GM21576 (cell line): ENCODE measurements around the gene RAB3IL1.

Experiments used
- ATAC-seq: cut with Tn5 transposase; IDR thresholded peaks from one replicate; pipeline ENCODE4 v1.9.1; 2021; ENCODE audit warnings: mild to moderate bottlenecking, moderate library complexity; ENCODE audit not compliant: unreplicated experiment

RAB3IL1 gene

DNA sequence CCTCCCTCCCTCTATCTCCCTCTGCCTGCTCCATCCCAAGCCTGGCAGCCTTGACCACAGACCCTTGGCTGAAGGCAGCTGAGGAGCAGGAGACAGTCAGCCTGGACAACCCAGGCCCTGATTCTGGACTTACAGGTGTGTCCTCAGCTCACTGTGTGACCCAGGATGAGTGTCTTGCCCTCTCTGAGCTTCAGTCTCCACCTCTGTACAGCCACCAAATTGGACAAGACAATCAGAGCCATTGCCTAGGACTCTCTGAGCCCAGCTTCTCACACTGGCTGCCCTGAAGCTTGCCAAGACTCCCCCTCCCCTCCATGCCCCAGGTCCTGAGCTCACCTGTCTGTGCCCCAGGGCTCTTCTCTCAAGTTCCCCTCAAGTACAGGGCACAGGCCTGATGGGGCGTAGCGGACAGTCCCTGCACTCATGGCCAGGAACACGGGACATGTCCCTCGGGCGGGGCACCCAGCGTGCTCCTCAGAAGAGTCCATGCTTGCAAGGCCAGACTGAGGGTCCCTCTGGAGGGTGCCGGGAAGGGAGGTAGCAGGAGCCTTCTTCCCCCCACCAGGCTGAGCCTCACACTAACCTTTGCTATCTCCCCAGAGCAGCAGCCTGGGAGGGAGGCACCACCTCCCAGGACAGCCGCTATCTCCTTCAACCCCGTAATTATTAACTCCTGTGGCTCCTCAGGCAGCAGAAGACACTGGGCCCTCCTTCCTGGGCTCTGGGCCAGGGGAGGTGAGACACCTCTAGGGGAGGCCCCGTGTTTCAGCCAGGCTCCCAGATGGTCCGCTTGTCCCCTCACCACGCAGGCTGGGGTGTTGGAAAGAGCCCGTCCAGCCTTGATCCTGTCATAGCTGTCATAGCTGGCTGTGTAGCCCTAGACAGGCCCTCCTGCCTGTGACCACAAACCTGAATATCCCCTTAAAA is 2.6 kb upstream of the RAB3IL1 start:
- no peak for ATAC-seq

DNA sequence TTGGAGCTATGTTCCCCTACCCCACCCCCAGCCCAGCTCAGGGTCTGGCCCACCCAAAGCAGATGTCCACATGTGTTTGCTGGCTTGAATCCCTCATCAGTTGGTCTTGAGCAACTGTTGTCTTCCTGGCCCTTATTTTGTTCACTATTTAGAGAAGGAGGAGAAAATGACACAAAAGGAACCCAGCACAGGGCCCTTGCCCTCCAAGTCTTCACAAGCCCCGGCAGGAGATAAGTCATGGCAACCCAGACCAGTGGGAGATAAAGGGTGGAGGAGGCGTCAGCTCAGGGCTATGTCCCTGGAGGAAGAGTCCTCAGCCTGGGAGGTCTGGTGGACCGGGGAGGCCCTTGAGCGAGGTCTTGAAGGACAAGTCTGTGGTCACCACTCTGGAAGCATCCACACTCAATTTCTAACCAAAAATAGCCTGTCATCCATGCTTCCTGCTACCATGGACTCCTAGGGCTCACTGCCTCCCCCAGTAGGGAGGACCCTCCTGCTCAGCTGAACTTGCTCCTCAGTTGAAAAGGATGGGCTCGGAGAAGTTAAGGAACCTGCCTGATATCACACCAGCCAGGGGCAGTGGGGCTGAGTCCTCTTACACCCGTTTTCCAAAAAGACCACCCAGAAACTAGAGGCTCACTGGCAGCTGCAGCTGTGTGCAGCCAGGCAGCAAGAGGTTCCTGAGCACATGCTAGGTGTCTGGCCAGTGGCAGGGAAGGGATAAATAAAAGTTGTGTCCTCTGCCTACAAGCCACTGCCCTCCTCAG is 1.8 kb upstream of the RAB3IL1 start:
- no peak for ATAC-seq

DNA sequence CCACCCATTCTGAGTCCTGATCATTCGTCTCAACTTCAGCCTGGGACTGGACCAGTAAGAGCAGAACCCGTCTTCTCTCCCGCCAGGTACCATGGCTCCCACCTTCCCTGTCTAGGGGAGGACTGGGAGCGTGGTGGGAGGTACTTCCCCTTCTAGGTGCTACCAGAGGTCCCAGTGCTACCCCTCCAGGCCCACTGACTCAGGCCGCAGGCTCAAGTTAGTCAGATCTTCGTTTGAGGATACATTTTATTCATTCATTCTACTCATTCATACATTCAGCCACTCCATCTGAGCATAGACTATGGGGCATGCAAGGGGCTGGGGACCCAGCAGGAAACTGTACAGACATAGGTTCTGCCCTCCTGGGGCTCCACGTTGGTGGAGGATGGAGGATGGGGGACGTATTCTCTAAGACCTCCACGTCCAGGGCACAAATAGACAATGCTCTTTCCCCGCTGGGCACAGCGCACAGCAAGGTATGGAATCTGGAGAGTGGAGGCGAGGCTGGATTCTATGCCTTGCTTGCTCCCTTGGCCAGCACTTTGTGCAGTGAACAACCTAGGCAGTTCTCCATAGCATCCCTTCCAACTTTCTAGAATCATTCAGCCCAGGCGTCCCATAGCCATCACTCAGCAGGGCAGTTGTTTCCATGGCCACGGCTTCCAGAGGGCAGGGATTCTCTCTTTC is 1.0 kb upstream of the RAB3IL1 start:
- no peak for ATAC-seq

DNA sequence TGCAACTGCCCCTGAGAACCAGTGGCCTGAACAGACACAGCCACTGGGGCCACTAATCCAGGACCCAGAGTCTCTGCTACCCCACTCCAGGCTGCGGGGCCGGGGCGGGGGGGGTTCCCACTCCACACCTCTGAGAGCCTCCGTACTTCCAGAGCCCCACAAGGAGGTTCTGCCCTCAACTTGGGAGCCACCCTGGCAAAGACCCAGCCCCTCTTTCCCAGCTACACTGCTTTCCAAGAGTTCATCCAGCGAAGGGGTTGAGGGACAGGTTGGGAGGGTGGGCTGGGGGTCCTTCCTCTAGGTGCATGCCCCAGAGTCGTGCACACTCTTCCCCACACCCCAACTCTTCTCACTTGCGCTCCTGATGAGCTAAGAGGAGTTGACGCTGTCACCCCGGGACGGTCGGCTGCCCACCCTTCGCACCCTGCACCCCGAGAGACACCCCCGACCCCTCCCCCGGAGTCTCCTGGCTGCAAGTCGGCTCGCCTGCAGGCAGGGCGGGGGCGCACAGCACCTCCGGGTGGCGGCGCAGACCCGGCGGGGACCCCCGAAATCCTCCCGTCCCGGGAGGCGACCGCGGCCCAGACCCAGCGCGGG is 531 bp downstream of the RAB3IL1 start:
- ATAC-seq: no peak

DNA sequence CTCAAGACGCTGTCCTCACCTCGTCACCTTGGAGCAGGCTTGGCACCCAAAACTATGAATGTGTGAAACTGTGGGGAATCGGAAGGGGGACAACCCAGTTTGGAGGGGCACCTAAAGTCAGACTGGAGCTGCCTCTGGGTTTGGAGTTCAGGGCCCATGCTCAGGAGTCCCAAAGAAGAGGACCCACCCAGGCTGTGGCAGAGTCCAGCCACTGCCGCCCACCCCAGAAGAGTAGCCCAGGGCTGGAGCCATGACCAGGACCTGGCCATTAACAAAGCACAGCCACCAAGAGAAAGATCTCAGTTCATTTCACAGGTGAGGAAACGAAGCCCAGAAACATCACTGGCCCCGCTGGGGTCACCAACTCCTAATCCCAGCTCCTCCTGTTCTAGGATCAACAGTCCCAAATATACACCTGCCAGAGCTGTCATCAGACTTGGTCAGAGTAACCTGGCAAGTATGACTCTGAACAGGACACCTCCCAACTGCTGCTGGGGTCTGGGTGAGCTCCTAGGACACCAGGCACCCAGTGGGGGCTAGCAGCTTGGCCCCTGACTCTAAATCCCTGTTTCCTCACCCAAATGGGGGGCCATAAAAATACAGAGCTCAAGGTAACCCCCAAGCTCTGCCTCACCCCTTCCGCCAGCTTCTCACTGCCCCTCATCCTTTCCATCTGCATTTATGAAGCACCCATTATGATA is 2.7 kb downstream of the RAB3IL1 start:
- ATAC-seq: no peak

DNA sequence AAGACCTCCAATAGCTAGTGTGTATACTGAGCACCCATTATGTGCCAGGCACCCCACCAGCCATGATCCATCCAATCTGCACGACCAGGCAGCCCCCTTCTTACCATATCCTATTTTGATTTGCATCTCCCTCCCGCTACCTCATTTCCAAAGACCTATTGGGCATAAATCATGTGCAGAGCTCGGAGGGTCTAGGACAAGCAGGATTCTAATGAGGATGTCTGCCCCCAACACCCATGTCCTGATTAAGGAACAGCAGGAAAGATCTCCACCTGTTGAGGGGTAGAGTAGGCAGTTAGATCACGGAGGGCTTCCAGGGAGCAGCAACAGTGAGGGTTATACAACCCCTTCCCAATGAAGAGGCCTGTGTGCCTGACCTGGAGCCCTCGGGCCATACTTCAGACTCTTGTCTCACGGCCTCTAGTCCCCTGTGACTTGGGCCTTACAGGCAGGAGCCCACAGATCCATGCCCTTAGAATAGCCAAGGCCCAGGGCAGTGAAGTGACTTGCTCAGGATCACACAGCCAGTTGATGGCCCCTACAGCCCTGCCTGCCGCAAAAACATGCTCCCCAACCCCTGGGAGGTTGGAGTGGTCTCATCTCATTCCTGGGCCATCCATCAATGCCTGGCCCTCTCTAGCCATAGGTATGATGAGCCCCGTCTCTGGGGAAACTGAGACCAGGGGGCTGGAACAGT is 3.5 kb downstream of the RAB3IL1 start:
- ATAC-seq: no peak

DNA sequence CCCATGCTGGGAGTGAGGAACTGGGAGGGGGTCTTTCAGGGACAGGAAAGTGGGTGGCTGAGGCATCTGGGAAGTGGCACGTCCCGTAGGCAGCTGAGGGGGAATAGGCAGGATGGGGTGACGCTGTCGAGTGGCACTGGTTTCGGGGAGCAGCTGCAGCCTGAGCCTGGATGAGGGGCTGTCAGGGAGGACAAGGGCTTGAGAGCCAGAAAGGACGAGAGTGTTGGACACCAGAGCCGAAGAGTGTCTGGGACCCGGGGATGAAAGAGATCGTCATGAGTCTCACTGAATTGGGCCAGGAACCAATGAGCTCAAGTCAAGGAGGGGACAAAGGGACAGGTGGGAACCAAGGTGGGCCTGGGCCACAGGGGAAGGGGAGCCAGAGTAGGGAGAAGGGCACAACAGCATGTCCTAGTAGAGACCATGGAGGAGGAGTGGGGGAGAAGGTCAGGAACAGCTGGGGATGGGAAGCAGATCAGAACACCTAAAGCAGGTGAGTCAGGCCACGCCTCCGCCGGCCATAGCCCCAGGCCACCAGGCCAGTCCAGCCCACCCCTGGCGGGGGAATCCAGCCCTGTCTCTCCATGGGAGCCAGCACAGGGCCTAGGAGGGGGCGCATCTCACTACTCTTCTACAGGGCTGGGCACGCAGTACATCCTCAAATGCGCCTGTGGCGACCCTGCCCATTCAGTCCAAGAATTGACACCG is 4.2 kb downstream of the RAB3IL1 start:
- no peak for ATAC-seq

DNA sequence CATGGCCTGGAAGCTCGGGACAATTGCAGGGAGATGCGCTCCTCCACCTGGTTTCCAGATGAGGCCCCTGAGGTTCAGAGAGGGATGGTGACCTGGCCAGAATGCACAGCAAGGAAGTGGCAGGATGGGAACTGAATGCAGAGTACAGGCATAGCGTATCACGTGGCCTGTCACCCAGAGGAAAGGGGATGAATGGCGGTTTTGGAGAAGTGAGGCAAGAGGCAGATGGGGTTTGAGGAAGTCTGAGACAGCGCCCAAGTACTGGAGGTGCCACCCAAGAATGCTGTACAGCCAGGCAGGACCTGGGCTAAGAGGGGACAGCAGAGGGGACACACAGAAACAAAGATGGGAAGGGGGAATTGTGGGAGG is 4.9 kb downstream of the RAB3IL1 start:
- no peak for ATAC-seq

DNA sequence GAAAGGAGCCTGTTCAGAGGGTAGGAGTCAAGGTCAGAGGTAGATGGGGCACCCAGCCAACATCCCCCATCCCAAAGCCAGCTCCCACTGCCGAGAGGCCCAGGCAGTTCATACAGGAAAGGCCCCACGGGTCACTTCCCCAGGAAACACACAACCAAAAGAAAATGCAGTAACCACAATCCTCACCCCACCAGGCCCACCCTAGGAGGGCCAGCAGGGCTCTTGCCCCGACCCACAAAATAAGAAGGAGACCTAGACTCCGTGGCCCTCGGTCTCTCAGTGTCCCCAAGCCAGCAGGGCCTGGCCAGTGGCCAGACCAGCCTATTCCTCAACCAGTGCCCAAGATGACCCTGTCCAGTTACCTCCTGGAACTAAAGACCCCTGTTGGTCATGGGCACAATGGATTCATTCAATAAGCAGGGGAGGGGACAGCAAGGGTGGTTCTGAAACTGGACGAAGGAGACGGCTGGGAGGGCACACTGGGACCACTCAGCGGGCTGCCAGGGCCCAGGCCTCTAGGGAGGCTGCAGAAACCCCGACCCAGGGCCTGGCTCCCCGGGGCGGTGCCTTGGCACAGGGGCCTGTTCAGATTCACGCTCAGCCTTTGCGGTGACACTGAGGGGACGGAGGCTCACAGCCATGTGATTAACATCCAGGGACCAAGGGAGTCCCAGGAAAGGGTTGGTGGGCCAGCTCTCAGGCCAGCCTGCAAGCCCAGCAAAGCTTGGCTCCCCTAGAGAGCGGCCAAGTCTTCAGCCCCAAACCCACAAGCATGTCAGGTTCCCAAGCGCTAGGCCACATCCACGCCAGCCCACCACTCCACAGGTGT is 5.5 kb downstream of the RAB3IL1 start:
- ATAC-seq: no peak

DNA sequence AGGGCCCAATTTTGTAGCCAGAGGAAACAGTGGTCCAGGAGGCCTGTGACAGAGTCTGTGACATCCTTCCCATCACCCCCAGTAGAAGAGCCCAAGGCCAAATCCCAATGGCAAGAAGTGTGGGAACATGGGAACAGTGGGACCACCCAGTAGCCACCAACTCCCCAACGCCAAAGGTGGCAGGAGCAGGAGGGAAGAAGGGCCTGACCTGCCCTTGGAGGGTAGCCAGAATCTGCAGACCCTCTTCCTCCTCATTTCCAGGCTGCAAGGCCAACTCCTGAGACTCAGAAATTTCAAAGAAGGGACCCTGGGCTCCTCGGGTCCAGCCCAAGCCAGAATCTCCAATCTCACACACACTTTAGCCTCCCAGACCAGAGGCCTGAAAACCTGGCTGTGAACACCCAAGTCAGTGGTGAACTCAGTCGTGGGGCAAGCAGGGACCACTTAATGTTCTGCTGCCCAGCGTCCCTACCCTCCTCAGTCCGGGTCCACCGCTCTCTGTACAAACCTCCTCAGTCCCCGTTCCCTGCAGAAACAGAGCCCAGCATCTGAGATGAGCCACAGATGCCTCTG is 6.2 kb downstream of the RAB3IL1 start:
- no peak for ATAC-seq

DNA sequence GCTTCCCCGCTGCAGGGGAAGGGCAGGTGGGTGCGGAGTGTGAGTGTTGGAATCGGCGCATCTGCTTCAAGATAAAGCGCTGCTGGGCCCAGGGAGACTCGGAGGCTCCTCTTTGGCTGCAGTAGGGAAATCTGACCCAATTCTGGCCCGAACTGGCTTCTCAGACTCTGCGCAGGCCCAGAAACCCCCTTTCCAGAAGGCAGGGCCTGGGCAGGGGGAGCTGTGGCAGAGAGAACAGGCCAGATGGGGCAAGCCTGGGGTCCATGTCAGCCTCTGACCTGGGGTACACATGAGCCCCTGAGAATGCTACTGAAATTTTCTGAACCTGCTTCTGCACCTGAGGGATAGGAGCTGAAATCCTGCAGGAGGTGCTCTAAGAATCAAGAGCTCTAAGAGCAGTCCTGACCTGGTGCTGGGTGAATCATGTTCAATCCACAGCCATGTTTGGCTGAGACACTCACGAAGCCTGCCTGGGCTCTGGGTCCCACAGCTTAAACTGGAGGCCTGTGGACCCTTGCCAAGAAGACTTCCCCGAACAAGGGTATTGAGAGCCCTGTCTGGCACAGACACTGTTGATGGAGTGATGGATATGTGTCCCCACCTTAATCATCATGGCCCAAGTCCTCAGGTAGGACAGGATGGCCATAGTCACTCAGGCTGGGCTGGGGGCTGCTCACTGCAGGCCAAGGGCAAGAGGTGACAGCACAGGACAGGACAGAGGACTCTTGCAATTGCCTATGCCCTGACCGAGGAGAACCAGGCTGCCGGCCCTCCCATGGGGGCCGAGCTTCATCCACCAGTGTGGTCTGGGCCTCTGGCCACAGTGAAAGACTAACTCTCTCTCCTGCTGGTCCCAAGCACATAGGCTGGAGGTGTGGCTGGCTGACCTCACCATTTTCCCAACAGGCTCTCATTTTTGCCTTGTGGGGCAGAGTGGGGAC is 6.9 kb downstream of the RAB3IL1 start:
- no peak for ATAC-seq

DNA sequence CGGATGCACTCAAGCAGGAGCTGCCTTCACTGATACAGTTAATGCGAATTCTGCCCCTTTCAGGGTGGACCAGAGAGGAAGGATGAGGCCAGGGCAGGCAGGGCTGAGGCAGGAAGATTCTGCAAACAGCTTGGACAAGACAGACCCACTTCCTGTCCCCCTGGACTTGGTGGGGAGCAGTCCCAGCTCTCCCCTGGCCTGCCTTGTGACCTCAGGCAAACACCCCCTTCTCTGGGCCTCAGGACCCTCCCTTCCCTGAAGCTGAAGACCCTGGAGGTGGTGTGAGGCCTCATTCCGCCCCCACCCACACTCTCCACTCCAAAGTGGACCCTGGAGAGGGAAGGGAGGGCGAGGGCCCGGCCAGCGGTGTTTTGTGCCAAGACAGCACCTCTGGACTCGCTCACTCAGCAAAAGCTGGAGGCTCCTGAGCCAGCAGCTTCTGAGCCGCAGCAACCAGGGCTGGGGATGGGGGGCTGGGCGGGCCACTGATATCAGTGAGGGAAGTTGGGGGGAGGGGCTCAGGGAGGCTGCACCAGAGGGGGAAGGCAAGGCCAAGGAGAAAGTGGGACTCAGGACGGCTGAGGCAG is 8.5 kb downstream of the RAB3IL1 start:
- no peak for ATAC-seq

DNA sequence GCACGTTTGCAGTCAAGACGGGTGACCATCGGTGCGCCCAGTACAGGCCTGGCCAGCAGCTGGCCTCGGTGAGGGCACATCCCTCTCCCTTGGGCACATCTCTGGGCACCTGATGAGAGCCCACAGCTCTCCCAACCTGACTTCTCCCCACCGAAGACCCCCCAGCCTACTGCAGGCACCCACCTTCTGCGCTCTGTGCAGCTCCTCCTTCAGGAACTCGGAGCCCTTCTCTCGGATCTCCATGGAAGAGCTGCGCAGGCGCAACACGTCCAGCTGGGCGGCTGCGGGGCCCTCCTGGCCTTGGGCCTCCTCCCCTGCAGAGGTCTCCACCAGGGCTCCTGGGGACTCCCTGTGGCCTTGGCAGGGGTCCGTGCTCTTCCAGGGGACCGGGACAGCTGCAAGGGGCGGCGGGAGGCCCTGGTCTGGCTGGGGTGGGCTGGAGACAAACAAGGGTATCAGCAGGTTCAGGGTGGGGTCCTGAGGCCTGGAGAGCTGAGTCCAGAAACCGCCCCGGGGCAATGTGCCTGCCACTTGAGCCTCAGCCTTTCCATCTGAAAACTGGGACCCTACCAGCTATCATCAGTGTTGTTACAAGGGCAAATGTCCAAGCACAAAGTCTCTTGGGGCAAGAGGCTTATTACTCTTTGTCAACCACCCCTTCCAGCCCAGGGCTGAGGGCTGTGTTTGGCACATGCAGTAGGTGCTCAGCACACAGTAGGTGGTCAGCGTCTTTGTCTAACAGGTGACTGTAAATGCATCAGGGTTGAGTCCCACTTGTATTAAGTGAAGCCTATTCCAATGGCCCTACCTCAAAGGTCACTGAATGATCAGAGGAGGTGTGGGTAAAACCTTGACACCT is 9.3 kb downstream of the RAB3IL1 start:
- no peak for ATAC-seq

DNA sequence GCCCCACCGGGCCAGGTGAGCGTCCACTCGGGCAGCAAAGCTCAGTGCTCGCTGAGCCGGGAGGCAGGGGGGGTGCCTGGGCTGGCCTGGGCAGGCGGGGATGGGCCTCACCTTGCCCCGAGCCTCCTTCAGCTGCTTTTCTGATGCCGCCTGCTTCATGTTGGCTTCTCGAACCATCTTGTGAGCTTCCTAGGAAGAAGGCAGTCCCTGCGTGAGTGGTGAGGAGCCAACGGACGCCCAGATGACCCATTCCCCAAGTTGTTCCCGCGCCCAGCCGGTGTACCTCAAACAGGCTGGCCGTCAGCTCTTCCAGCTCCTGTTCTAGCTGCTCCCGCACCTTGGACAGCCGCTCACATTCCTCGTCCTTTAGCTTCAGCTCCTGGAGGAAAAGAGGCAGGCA is 10.1 kb downstream of the RAB3IL1 start:
- no peak for ATAC-seq

DNA sequence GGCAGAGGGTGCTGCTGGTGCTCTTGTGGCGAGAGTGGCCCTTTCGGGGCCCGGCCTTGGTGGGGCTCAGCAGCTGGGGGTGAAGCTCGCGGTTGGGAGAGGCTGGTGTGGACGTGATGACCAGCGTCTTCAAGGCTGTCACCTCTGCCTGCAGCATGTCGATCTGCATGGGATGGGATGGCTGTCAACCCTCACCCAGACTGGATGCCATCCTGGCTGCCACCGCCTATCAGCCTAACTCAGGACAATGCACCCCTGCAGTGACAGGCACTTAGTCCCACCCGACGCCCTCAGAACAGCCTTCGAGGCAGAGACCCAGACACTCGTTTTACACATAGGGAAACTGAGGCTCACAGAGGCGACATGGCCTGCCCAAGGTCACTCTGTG is 10.8 kb downstream of the RAB3IL1 start:
- ATAC-seq: no peak
